Amniotic epithelial cell (primary cell): ENCODE measurements around the gene SMIM38.
"Not testable (repeated sequence)": the region's sequence is repeated elsewhere in the genome, so short reads cannot be mapped to it uniquely, and the experiment has no call there.

Experiments used
- DNase-seq: peaks from one replicate; pipeline ENCODE4 v3.0.0-alpha.2; 2010; ENCODE audit warnings: low read depth

The SMIM38 gene

GRCh38 chr11:69140161-69140560, 15.6 kb upstream of the SMIM38 start:
- not testable (repeated sequence) for DNase-seq

DNA sequence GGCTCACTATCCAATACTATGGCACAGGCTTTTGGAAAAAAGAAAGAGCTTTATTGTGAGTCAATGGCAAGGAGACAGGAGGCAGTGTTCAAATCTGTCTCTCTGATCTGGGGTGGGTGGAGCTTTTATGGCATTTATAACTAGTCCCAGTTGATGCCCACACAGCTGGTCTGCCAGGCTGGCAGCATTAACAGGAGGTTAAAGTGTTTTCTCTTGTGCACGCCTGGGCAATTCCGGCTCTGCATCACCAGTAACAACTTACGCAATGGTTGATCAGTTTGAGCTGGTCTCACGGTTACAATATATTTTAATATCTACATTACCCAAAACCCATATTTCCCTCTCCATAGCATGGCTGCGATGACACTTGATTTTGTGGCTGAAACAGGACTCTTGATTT, 15.1 kb upstream of the SMIM38 start:
- no peak for DNase-seq

- no peak for DNase-seq
These were observed 14.0 kb upstream of the SMIM38 start for GRCh38 chr11:69141742-69142141.

DNA sequence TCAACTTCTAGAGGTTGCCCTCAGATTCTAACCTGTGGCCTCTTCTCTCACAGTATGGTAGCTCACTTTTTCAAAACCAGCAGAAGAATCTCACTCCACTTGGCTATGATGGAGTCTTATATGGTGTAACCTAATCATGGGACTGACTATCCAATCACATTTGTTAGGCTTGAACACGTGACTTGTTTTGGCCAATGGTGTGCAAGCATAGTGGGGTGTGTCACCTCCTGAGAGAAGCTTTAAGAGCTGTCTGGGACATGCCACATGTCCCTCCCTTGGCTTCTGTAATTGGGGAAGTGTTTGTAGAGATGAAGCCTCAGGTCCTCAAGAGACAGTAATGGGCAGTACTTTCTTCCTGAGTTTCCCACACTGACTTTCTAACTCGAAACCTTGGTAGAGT, 12.8 kb upstream of the SMIM38 start:
- no peak for DNase-seq

DNA sequence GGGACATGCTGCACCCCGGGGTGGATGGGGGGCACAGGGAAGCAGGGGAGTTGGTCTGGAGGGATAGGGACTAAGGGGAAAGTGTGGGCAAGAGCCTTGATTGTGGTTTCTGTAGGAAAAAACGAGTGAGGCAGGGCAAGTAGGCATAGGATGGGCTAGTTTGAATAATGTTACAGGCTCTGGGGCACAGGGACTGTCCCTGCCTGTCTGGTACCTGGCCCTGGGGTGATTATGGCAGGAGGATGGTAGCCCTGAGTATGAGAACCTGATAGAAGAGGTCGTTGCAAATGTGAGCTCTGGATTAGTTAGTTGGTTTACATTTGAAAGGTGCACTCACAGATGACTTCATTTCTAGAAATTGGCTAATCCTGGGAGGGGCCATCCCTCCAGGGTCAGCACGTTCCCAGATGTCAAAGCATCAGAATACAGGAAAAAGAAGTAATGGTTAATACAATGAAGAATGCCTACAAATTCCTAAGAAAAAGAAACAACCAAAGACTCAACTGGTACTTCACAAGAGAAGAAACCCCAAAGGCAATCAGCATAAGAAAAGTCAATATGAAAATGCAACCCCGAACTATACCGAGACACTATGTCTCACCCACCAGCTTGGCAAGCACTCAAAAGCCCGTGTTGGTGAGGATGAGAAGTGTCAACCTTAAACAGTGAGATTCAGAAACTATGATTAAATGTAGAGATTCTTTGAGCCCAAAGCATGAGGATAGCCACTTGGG, 11.3 kb upstream of the SMIM38 start:
- DNase-seq = no peak

GRCh38 chr11:69145050-69145380, 10.7 kb upstream of the SMIM38 start:
- peak; percentile 10 for DNase-seq

DNA sequence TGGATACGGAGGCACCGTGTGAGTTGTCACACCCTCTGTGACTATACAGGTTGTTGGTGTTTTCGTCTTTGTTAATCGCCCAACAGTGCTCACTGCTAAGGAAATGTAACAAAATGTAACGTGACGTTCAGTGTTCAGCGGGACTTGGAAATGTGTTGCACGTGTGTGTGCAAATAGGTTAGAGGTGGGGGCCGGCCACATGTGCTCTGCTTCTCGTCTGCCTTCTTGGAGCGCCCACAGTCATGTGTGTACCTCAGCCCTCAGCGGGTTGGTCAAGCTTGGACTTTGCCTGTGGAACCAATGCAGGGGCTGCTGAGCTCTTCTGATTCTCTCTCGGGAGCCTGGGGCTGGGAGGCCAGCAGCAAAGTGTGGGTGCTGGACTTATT, 7.4 kb upstream of the SMIM38 start:
- no peak for DNase-seq

DNA sequence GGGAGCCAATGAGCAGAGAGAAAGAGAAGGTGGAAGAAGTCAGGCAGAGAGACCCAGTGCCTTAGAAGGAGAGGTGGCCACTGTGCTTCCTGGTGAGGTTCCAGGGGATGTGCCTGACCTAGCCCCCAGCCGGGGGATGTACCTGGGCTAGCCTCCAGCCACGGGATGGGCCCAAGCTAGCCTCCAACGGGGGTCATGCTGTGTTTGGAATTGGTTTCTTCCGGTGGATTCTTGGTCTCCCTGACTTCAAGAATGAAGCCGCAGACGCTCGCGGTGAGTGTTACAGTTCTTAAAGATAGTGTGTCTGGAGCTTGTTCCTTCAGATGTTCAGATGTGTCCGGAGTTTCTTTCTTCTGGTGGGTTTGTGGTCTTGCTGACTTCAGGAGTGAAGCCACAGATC, 6.9 kb upstream of the SMIM38 start:
- DNase-seq = no peak

DNA sequence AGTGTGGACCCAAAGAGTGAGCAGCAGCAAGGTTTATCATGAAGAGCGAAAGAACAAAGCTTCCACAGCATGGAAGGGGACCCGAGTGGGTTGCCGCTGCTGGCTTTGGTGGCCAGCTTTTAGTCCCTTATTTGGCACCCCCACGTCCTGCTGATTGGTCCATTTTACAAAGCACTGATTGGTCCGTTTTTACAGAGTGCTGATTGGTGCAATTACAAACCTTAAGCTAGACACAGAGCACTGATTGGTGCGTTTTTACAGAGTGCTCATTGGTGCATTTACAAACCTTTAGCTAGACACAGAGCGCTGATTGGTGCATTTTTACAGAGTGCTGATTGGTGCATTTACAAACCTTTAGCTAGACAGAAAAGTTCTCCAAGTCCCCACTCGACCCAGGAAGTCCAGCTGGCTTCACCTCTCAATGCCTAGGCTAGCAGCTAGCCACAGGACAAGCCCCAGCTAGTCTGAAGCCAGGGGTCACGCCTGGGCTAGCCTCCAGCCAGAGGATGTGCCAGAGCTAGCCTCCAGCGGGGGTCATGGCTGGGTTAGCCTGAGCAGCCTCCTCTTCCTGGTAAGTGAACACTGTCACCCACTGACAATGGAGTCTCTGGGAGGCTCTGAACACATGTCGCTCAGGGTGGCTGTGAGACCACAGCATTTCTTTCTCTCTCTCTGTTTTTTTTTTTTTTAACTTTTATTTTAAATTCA, 6.2 kb upstream of the SMIM38 start:
- DNase-seq = not testable (repeated sequence)

DNA sequence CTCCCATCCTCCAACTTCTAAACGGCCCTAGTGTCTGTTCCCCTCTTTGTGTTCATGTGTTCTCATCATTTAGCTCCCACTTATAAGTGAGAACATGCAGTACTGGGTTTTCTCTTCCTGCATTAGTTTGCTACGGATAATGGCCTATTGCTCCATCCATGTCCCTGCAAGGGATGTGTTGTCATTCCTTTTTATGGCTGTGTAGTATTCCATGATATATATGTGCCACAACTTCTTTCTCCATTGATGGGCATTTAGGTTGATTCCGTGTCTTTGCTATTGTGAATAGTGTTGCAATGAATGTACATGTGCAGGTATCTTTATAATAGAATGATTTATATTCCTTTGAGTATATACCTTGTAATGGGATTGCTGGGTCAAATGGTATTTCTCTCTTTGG, 5.6 kb upstream of the SMIM38 start:
- no peak for DNase-seq

DNA sequence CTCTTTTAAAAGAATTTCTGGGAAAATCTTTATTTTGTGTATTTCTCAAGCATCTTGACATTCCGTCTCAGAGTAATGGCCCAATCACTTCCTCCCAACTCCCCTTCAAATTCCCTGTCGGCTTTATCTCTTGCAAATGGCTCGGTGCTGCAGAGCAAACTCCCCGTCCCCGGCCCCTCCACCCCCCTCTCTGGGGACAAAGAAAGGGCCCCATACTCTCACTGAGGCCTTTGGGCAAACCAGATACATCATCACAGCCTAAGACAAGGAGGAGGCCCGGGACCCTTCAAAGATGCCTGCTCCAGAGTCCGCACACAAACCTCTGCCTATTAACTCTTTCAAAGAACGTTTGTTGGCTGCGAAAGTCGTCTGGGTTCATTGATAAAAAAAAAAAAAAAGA, 3.9 kb upstream of the SMIM38 start:
- peak; percentile 6 for DNase-seq

DNA sequence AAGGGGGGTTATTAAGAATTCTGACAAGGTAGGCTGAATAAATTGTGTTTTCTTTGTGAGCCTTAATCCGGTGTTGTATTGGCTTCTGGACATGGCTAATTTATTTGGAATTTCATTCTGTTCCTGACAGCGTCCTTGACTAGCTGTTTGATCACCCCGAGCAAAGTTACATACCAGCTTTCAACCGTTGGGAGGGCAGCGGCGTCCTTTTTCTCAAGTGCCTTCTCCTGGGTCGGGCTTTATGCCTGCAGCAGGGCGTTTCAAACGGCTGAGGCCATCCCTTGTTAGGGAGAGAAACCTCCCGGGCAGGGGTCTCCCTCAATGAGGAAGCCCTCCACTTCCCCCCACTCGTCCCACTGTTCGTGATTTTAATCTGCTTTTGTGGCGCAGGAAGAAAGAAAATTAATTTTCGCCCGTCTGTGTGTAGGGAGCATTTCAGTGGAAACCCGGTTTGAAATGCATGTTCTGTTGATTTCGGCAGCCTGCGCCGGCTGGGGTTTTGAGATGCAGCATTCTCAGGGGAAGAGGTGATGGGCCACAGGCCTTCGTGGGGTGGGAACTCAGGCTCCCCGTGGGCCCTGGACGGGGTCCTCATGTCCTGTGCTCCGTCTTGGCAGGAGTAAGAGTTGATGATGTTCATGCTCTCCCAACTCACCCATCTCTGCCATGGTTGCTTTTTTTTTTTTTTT, 2.9 kb upstream of the SMIM38 start:
- no peak for DNase-seq

GRCh38 chr11:69153661-69154060, 2.1 kb upstream of the SMIM38 start:
- no peak for DNase-seq

DNA sequence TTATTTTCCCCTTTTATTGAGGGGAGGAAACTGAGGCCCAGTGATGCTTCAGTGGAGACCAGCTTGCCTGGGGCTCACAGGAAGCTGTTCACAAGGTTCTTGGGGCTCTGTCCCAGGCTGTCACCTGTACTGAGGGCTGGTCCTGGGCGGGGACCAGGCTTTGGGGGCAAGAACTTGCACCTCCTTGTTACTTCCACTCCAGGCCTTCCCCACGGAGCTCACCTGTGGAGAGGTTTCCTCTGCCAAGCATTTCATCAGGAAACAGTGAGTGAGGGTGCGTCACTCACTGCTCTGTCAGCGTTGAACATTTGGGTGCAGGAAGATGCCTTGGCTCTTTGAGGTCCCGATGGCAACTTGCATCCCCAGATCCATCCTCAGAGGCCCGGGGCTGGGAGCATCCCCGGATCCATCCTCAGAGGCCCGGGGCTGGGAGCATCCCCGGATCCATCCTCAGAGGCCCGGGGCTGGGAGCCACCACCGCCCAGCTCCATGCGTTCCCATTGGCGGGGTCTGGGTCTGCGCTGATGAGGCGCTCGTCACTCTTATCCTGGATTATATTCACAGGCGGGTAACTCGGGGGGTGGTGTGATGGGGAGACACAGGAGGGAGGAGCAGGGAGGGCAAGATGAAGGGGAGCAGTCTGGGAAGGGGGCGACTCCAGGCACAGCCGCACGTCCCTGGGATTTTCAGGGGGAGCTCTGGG, 1.4 kb upstream of the SMIM38 start:
- DNase-seq = no peak

GRCh38 chr11:69154938-69155301, 815 bp upstream of the SMIM38 start:
- no peak for DNase-seq

- DNase-seq = no peak
These were observed 502 bp downstream of the SMIM38 start for GRCh38 chr11:69156235-69156639.

DNA sequence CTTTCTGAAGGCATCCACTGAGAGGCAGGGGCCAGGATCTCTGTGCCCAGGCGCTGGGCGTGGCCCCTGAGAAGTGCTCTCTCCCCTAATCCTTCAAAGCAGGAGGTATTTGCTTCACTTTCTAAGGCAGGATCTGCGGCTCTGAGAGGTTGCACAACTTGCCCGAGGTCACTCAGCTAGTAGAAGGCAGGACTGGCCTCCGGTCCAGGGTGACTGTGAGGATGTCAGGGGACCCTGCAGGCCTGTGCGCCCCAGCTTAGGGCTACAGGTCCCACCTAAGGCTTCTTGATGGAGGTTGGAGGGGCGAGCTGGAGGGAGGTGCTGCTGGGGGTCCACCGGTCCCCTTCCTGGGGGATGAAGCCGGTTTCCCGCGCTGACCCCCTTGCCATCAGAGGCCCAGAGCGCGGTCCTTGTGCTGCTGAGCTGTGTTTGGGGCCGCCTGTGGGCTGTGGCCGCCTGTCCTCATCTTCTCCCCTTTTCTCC, 979 bp downstream of the SMIM38 start:
- peak; percentile 65 for DNase-seq

DNA sequence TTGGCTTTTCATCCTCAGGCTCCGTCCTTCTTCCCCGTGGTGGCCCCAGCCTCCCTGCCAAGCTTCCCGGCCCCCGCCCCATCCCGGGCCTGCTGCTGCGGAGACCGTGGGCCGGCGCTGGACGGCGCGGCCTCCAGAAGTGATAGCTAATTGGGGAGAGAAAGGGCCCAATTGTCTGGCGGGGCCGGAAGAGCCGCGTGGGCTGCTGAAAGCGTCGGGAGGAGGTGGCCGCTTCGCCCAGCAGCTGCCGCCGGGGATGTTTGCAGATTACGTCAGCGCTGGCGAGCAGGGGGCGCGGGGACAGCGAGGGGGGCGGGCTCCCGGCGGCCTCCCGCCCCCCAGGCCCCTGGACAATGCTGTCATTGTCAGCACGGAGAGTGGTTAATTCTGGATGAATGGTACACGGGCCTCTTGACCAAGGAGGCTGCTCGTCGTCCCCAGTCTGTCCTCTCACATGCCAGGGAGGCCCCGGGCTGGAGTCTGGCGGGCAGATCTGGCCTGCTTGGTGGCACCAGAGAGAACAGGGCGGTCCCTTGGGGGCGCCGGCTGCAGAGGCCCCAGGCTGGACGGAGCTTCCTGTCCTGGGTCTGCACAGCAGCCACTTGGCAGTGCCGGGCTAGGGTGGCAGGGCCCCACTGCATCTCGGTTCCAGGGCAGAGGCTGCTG, 1.6 kb downstream of the SMIM38 start:
- no peak for DNase-seq

DNA sequence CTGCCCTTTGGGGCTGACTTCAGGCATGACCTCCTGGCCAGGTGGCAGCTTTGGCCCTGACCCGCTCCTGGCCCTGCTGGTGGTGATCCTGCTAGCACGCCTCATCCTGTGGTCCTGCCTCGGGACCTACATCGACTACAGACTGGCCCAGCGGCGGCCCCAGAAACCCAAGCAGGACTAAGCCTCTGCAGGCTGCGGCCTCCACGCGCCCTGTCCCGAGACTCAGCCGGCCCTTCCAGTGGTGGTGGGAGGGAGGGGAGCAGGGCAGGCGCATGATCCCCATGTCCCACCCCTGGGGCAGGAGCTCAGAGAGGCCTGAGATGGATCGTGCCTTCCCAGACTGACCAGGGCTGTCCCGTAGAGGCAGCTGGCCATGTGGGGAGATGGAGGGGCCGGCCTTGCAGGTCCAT, 2.1 kb downstream of the SMIM38 start:
- DNase-seq = no peak

GRCh38 chr11:69158301-69159149, 2.8 kb downstream of the SMIM38 start:
- DNase-seq = no peak
